K562 (cell line): Measurements from ENCODE around the gene FIG4. TPM values are rescaled to one million over a fixed set of nuclear protein-coding genes. Genes with fewer than 3 reads are reported as not detected.

Source experiments
- KHSRP ChIP-seq: fragments of 450-650 bp; IDR thresholded peaks from 2 replicates; pipeline ENCODE4 v1.6.1; 2017
- SMAD3 ChIP-seq: fragments of 450-650 bp; formaldehyde crosslinking; conservative IDR thresholded peaks from 2 replicates; pipeline ENCODE4 v1.4.0; 2020; ENCODE audit warnings: mild to moderate bottlenecking
- ZNF146 ChIP-seq: IDR thresholded peaks from one replicate; pipeline ENCODE4 v1.6.1; 2018; ENCODE audit warnings: missing compliant biosample characterization; ENCODE audit not compliant: unreplicated experiment
- ZNF24 ChIP-seq: fragments of 450-650 bp; IDR thresholded peaks from 2 replicates; pipeline ENCODE4 v1.6.1; 2016
- ZNF41 ChIP-seq: fragments of 250-450 bp; sonication (Bioruptor Pico); conservative IDR thresholded peaks from 2 replicates; pipeline ENCODE4 v1.4.0; 2020; ENCODE audit warnings: mild to moderate bottlenecking
- polyA plus RNA-seq, 8 experiments: library from polyadenylated mRNA; depleted of rRNA in 4 of 8; stranded (reverse) in 5 of 8; unstranded in 3 of 8; fragments of >200 nt; fragmentation: Nextera tagmentation in 2 of 8; fragmentation: Illumina TruSeq in 1 of 8; extraction: Ambion mirVana in 2 of 8; extraction: Trizol in 1 of 8; gene quantifications; 2 replicates each; pipeline versions ENCODE4 v1.2.1 to v1.2.3, GENCODE V29; 2011 to 2014; ENCODE audit warnings: inconsistent platforms in 1 of 8, missing spikeins in 1 of 8
- total RNA-seq, 7 experiments: library from RNA; depleted of rRNA in 6 of 7; stranded (reverse); fragments of >200 nt in 6 of 7; fragmentation: Illumina TruSeq in 2 of 7; extraction: Trizol in 2 of 7; gene quantifications; 2 replicates each; pipeline versions ENCODE4 v1.2.1 to v1.2.3, GENCODE V29; 2011 to 2021; ENCODE audit warnings: low replicate concordance in 1 of 7
- TF ChIP-seq, protein P1 (sequence below): fragments of 450-650 bp; IDR thresholded peaks from 2 replicates; pipeline ENCODE4 v1.6.1; 2016; ENCODE audit warnings: low read depth
- TF ChIP-seq, protein P2 (sequence below): fragments of 250-450 bp; sonication (Bioruptor Pico); IDR thresholded peaks from 2 replicates; pipeline ENCODE4 v1.5.1; 2021; ENCODE audit warnings: mild to moderate bottlenecking
- TF ChIP-seq, protein P3 (sequence below): fragments of 250-450 bp; sonication (Bioruptor Pico); IDR thresholded peaks from 2 replicates; pipeline ENCODE4 v1.8.0; 2022; ENCODE audit warnings: inconsistent platforms, mild to moderate bottlenecking, moderate library complexity, borderline replicate concordance

Gene FIG4
- total and polyA plus RNA-seq, 9 of the 15 experiments (the other 6 are each of a cell fraction or from before 2014, with no cell fraction given) = 1.5 to 6.8 (median 4.3) TPM

DNA sequence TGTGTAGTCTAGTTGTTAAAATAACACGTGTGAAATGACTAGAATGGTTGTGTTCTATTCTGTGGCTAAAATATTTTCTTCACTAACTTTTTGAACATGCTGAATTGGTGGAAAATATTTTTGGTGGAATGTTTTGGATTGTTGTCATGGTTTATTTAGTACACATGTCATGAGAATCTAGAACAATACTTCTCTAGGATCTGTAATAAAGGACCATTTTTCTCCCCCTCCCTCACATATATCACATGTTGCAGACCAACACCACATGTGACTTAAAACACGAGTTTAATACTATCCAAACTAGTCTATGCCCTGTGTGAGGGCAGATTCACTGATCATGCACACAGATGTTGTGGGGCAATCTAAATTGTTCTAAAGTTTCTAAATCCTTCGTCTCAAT, 29.2 kb downstream of the FIG4 start (continued):
- TF ChIP-seq, protein P1, sequence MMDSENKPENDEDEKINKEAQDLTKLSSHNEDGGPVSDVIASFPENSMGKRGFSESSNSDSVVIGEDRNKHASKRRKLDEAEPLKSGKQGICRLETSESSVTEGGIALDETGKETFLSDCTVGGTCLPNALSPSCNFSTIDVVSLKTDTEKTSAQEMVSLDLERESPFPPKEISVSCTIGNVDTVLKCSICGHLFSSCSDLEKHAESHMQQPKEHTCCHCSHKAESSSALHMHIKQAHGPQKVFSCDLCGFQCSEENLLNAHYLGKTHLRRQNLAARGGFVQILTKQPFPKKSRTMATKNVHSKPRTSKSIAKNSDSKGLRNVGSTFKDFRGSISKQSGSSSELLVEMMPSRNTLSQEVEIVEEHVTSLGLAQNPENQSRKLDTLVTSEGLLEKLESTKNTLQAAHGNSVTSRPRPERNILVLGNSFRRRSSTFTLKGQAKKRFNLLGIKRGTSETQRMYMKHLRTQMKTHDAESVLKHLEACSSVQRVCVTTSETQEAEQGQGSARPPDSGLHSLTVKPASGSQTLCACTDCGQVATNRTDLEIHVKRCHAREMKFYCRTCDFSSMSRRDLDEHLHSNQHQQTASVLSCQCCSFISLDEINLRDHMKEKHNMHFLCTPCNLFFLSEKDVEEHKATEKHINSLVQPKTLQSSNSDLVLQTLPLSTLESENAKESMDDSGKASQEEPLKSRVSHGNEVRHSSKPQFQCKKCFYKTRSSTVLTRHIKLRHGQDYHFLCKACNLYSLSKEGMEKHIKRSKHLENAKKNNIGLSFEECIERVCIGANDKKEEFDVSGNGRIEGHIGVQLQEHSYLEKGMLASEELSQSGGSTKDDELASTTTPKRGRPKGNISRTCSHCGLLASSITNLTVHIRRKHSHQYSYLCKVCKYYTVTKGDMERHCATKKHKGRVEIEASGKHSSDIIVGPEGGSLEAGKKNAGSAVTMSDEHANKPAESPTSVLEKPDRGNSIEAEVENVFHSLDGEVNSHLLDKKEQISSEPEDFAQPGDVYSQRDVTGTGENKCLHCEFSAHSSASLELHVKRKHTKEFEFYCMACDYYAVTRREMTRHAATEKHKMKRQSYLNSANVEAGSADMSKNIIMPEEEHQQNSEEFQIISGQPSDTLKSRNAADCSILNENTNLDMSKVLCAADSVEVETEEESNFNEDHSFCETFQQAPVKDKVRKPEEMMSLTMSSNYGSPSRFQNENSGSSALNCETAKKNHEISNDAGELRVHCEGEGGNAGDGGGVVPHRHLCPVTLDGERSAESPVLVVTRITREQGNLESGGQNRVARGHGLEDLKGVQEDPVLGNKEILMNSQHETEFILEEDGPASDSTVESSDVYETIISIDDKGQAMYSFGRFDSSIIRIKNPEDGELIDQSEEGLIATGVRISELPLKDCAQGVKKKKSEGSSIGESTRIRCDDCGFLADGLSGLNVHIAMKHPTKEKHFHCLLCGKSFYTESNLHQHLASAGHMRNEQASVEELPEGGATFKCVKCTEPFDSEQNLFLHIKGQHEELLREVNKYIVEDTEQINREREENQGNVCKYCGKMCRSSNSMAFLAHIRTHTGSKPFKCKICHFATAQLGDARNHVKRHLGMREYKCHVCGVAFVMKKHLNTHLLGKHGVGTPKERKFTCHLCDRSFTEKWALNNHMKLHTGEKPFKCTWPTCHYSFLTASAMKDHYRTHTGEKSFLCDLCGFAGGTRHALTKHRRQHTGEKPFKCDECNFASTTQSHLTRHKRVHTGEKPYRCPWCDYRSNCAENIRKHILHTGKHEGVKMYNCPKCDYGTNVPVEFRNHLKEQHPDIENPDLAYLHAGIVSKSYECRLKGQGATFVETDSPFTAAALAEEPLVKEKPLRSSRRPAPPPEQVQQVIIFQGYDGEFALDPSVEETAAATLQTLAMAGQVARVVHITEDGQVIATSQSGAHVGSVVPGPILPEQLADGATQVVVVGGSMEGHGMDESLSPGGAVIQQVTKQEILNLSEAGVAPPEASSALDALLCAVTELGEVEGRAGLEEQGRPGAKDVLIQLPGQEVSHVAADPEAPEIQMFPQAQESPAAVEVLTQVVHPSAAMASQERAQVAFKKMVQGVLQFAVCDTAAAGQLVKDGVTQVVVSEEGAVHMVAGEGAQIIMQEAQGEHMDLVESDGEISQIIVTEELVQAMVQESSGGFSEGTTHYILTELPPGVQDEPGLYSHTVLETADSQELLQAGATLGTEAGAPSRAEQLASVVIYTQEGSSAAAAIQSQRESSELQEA = no peak
- TF ChIP-seq, protein P2, sequence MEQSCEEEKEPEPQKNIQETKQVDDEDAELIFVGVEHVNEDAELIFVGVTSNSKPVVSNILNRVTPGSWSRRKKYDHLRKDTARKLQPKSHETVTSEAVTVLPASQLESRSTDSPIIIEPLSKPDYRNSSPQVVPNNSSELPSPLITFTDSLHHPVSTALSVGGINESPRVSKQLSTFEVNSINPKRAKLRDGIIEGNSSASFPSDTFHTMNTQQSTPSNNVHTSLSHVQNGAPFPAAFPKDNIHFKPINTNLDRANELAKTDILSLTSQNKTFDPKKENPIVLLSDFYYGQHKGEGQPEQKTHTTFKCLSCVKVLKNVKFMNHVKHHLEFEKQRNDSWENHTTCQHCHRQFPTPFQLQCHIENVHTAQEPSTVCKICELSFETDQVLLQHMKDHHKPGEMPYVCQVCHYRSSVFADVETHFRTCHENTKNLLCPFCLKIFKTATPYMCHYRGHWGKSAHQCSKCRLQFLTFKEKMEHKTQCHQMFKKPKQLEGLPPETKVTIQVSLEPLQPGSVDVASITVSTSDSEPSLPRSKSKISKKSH (CRISPR knock-in tag) = no peak
- TF ChIP-seq SMAD3 = no peak
- TF ChIP-seq ZNF24 = no peak
- TF ChIP-seq ZNF146 (CRISPR knock-in tag) = no peak
- TF ChIP-seq, protein P3, sequence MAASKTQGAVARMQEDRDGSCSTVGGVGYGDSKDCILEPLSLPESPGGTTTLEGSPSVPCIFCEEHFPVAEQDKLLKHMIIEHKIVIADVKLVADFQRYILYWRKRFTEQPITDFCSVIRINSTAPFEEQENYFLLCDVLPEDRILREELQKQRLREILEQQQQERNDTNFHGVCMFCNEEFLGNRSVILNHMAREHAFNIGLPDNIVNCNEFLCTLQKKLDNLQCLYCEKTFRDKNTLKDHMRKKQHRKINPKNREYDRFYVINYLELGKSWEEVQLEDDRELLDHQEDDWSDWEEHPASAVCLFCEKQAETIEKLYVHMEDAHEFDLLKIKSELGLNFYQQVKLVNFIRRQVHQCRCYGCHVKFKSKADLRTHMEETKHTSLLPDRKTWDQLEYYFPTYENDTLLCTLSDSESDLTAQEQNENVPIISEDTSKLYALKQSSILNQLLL (CRISPR knock-in tag) = no peak
- no peak for TF ChIP-seq ZNF41 (CRISPR knock-in tag)
- no peak for TF ChIP-seq KHSRP
